Measurements from ENCODE around the gene TES. TPM values are rescaled to one million over a fixed set of nuclear protein-coding genes. Genes with fewer than 3 reads are reported as not detected.

The TES gene
- total and polyA plus RNA-seq, 2 experiments from 2014 or later = 37.3 to 38.3 TPM

GRCh38 chr7:116166156-116166555, 44.2 kb upstream of the TES start (continued):
- TF ChIP-seq ZNF462 (CRISPR knock-in tag; IDR thresholded peaks at IDR 0.05) (no peak), CTCF (conservative IDR thresholded peaks at IDR 0.05; ENCODE audit: low read depth in 2 of 2) (no peak), ETS1 (IDR thresholded peaks at IDR 0.05) (no peak), POLR2AphosphoS5 (IDR thresholded peaks at IDR 0.05; ENCODE audit: low read depth) (no peak)

GRCh38 chr7:116167177-116167576, 43.2 kb upstream of the TES start:
- ATAC-seq = no peak
- Histone ChIP-seq H3F3A (replicated peaks; ENCODE audit: low read depth) (no peaks in the 10 kb centered on the region), H3K4me2 (no peak overlapping the region), H3K4me1 (ENCODE audit: insufficient read depth) (peaks cover 11% of the 10 kb centered on the region; the same call in 1 of the 2 replicates), H3K27ac (ENCODE audit: low read depth) (no peak overlapping the region), H4K20me1 (replicated peaks; ENCODE audit: insufficient read depth) (no peaks in the 10 kb centered on the region), H3K36me3 (ENCODE audit: insufficient read depth) (no peaks in the 10 kb centered on the region), H3K27me3 (ENCODE audit: insufficient read depth) (no peaks in the 10 kb centered on the region), H2AFZ (no peak overlapping the region; the same call in 1 of the 2 replicates), H3K79me2 (replicated peaks; ENCODE audit: insufficient read depth) (no peaks in the 10 kb centered on the region), H3K9me2 (ENCODE audit: insufficient read depth) (peaks cover 14% of the 10 kb centered on the region), H3K4me3 (no peak overlapping the region)
- Mint-ChIP-seq H3K9me3 (no peaks in the 10 kb centered on the region; the same call in 2 of the 3 replicates), H3K27me3 (ENCODE audit: insufficient read depth, low read depth, poor library complexity) (no peaks in the 10 kb centered on the region), H3K4me1 (peaks cover 7% of the 10 kb centered on the region; the same call in 2 of the 3 replicates), H3K36me3 (ENCODE audit: low read depth) (no peaks in the 10 kb centered on the region), H3K4me3 (no peak overlapping the region), H3K27ac (no peak overlapping the region)
- peak; percentile 34 for DNase-seq (ENCODE audit: low spot score)
- TF ChIP-seq REST (IDR thresholded peaks at IDR 0.05; ENCODE audit: unreplicated experiment) (no peak), EZH2phosphoT487 (IDR thresholded peaks at IDR 0.05; ENCODE audit: unreplicated experiment) (no peak)
